PFSK-1 (cell line): ENCODE data around the gene MKLN1.

Source experiments
- FOXP2 ChIP-seq: optimal IDR thresholded peaks from 2 replicates; pipeline ENCODE3; 2011; ENCODE audit warnings: borderline replicate concordance, control low read depth, inconsistent platforms; ENCODE audit not compliant: insufficient read depth; ENCODE audit errors: extremely low read length, extremely low read depth
- POLR2AphosphoS5 ChIP-seq: IDR thresholded peaks from 2 replicates; pipeline ENCODE4 v1.6.1; 2012; ENCODE audit warnings: low read depth, mild to moderate bottlenecking, control low read depth, low read length, moderate library complexity
- SIN3A ChIP-seq: IDR thresholded peaks from 2 replicates; pipeline ENCODE4 v1.6.1; 2012; ENCODE audit warnings: mild to moderate bottlenecking, low read length, moderate library complexity, borderline replicate concordance; ENCODE audit not compliant: insufficient read depth
- TAF1 ChIP-seq: IDR thresholded peaks from 2 replicates; pipeline ENCODE4 v1.6.1; 2012; ENCODE audit warnings: low read length, control low read depth, borderline replicate concordance; ENCODE audit not compliant: insufficient read depth
- TF ChIP-seq, protein P1 (sequence below), 2 experiments: IDR thresholded peaks; 2 replicates each; pipeline versions ENCODE4 v1.6.1 to v1.8.0; 2011 to 2012; ENCODE audit warnings: low read depth in 2 of 2, low read length in 2 of 2, control low read depth in 1 of 2, inconsistent platforms in 1 of 2, mild to moderate bottlenecking in 1 of 2, moderate library complexity in 1 of 2; ENCODE audit not compliant: insufficient read depth in 1 of 2

MKLN1 gene

DNA sequence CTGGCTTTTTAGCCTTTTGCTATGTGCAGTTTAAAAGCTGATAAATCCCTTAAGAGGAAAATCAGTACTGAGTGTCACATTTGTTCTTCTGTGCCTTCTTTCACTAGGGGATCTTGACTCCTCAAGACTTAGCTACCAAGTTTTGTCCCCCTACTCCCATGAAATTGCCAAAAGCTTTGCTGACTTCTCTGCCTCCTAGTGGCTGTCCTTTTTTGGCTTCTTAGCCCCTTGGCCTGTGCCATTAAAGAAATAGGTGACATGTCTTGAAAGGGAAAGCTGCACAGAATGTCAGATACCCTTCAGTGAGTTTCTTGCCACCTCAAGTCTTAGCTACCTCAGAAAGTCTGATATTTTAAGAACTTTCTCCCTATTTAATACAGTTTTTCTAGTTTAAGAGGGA, 10.5 kb downstream of the MKLN1 start:
- TF ChIP-seq TAF1 (no peak), FOXP2 (no peak), POLR2AphosphoS5 (no peak), SIN3A (no peak)
- TF ChIP-seq, protein P1, sequence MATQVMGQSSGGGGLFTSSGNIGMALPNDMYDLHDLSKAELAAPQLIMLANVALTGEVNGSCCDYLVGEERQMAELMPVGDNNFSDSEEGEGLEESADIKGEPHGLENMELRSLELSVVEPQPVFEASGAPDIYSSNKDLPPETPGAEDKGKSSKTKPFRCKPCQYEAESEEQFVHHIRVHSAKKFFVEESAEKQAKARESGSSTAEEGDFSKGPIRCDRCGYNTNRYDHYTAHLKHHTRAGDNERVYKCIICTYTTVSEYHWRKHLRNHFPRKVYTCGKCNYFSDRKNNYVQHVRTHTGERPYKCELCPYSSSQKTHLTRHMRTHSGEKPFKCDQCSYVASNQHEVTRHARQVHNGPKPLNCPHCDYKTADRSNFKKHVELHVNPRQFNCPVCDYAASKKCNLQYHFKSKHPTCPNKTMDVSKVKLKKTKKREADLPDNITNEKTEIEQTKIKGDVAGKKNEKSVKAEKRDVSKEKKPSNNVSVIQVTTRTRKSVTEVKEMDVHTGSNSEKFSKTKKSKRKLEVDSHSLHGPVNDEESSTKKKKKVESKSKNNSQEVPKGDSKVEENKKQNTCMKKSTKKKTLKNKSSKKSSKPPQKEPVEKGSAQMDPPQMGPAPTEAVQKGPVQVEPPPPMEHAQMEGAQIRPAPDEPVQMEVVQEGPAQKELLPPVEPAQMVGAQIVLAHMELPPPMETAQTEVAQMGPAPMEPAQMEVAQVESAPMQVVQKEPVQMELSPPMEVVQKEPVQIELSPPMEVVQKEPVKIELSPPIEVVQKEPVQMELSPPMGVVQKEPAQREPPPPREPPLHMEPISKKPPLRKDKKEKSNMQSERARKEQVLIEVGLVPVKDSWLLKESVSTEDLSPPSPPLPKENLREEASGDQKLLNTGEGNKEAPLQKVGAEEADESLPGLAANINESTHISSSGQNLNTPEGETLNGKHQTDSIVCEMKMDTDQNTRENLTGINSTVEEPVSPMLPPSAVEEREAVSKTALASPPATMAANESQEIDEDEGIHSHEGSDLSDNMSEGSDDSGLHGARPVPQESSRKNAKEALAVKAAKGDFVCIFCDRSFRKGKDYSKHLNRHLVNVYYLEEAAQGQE (IDR thresholded peaks at IDR 0.05; ENCODE audit: insufficient read depth in 1 of 2, low read depth in 2 of 2, low read length in 2 of 2), result no peak

DNA sequence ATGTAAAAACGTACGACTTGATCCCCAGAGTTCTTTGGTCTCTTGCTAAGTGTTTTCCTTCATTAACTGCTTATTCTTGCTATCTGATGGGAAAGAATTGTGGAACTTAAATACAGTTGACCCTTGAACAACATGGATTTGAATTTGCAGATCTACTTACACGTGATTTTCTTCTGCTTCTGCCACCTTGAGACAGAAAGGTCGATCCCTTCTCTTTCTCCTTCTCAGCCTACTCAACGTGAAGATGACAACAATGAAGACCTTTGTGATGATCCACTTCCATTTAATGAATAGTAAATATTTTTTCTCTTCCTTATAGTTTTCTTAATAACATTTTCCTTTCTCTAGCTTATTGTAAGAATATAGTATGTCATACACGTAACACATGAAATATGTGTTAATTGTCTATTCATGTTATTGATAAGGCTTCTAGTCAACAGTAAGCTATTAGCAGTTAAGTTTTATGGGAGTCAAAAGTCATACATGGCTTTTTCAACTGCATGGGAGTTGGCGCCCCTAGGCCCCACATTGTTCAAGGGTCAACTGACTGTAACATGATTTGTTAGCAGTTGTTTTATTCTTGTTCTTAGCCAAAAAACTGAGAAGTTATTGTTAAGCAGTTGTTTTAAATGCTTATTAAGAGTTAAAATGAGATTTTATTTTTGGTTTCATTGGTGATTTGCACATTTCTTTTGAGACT, 11.2 kb downstream of the MKLN1 start:
- no peak for TF ChIP-seq SIN3A
- TF ChIP-seq POLR2AphosphoS5, result no peak
- TF ChIP-seq TAF1, result no peak
- no peak for TF ChIP-seq FOXP2

DNA sequence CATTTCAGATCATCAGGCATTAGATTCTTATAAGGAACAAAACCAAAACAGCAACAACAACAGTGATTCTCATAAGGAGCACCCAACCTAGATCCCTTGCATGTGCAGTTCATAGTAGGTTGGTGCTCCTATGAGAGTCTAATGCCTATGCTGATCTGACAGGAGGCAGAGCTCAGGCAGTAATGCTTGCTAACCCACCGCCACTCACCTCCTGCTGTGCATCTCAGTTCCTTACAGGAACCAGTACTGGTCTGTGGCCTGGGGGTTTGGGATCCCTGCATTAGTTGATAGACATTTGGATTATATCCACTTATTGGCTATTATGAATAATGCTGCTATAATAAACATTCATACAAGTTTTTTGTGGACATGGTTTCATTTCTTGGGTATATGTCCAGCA, 14.0 kb downstream of the MKLN1 start:
- TF ChIP-seq SIN3A, result no peak
- no peak for TF ChIP-seq FOXP2
- TF ChIP-seq TAF1, result no peak
- no peak for TF ChIP-seq POLR2AphosphoS5
- TF ChIP-seq, protein P1 (IDR thresholded peaks at IDR 0.05; ENCODE audit: insufficient read depth in 1 of 2, low read depth in 2 of 2, low read length in 2 of 2), result no peak

DNA sequence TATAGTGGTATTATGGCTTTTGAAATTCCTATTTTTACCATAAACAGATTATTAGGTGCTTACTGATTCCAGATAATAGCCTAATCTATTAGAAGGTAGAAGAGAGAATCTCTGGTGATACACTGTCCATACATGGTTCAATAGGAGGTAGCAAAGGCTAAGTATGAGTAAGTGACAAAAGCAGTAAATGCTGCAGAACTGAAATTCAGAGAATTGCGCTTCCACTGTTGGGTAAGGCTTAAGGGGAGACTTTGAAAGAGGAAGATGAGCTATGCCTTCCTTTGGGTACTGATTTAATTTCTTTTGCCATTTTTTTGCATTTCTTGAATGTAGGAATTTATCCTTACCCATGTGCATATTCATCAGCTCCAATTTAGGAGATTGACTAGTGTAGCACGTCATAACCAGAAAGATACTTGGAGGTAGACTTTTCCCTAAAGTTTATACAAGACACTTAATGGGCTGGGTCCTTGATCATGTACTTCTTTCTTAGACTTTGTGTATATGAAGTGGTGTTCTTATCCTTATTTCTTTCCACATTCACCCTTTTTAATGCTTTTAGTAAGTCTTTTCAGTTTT, 15.3 kb downstream of the MKLN1 start:
- TF ChIP-seq TAF1, result no peak
- no peak for TF ChIP-seq POLR2AphosphoS5
- no peak for TF ChIP-seq SIN3A
- no peak for TF ChIP-seq FOXP2
- TF ChIP-seq, protein P1 (IDR thresholded peaks at IDR 0.05; ENCODE audit: insufficient read depth in 1 of 2, low read depth in 2 of 2, low read length in 2 of 2), result no peak

DNA sequence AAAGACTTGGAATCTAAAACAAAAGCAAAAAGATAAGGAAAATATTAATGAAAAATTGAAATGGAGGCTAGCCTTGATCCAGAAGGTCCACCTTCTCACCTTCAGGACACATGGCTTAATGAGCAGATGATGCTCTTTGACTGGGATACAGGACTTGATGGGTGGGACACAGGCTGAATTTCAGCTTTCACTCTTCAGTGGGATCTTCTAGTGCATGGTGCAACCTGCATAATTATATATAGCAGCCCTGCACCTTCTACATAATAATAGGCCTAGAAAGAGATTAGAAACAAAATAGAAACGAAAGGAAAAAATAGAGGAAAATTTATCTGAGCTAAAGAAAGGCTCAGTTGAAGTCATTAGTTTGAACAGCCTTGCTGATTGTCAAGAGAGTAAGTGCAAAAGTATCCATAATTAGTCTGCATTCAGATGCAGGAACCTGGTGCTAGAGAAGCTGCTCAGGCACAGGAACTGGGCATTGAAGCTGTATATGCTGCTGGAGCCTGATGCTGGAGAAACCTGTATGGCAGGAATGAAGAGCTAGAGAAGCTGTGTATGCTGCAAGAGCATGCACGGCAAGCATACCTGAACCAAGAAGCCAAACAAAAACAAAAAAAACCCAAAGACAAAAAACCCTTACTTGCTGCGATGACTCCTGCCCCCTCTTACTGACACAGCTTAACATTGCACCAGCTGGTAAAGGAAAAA, 19.4 kb downstream of the MKLN1 start:
- TF ChIP-seq TAF1 (no peak), POLR2AphosphoS5 (no peak), SIN3A (no peak), FOXP2 (no peak)
- TF ChIP-seq, protein P1 (IDR thresholded peaks at IDR 0.05; ENCODE audit: insufficient read depth in 1 of 2, low read depth in 2 of 2, low read length in 2 of 2), result no peak
